ENCODE measurements around the gene CST4. TPM values are rescaled to one million over a fixed set of nuclear protein-coding genes. Genes with fewer than 3 reads are reported as not detected.
A peak's percentile ranks its signal among the peaks of the same experiment; 100 is the strongest.
"Not testable (repeated sequence)": the region's sequence is repeated elsewhere in the genome, so short reads cannot be mapped to it uniquely, and the experiment has no call there.

CST4 gene
- polyA plus RNA-seq, 4 donors, result not detected

GRCh38 chr20:23690581-23690980 is 1.7 kb upstream of the CST4 start:
- DNase-seq (ENCODE audit: low read depth in 4 of 4, low spot score in 3 of 4), result no peak

- DNase-seq (ENCODE audit: low read depth in 4 of 4, low spot score in 3 of 4), result no peak
Measured at GRCh38 chr20:23689399-23689690, 507 bp upstream of the CST4 start.

DNA sequence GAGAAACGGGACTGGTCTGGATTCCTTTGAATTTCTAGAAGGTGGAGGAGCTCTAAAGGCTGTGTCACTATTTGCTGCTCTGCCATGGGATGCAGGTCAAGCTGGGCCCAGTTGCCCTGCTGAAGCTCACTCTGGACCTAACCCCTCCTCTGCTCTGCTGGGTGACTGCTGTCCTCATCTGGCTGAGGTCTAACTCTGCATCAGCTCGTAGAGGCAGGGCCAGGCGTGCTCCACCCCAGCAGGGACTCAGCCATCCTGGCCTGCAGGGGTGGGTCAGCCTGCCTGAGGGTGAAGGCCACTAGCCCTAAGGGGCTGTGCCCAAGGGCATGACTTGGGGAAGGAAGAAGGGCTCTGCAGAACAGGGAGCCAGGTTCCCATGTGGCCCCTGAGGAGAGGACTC is 852 bp downstream of the CST4 start:
- DNase-seq (ENCODE audit: low read depth in 4 of 4, low spot score in 3 of 4), result no peak

DNA sequence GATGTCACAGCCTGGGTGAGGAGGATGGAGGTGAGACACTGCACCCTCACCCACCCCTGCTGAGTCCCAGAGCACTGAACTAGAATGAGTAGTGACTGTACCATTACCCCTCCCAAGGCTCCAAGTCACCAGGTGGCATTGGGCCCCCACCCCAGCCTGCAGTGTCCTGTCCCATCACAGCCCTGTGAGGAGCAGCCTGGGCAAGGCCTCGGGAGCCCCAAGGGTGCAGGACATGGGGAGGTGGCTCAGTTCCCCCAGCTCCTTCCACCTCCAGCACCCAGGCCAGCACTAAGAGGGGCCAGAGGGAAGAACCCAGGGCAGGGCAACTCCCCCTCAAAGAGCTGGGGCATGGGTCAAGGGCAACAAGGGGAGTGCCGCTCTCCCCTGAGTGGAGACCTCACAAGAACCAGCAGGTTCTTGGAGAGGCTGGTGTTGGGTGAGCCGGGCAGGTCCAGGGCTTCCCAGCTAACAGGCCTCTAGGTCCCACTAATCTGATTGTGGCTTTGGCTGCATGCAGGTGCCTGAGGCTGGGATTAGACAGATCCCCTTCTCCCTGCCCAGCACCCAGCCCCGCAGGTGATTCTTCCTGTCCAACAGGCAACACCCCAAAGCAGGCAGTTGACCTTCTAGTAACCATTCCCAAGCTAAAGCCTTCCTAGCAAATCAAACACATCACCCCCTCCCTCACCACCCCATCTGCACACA is 2.6 kb downstream of the CST4 start:
- DNase-seq (ENCODE audit: low read depth in 4 of 4, low spot score in 3 of 4), result no peak

DNA sequence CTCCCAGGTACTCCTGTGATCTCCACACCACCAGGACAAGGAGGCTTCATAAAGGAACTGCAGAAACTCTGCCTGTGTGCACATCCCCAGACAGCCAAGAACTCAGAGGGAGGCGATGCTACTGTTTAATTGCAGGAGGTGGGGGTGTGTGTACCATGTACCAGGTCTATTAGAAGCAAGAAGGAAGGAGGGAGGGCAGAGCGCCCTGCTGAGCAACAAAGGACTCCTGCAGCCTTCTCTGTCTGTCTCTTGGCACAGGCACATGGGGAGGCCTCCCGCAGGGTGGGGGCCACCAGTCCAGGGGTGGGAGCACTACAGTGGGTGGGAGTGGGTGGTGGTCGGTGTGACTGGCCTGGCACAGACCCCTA is 3.3 kb downstream of the CST4 start:
- not testable (repeated sequence) for DNase-seq (ENCODE audit: low read depth in 4 of 4, low spot score in 3 of 4)

DNA sequence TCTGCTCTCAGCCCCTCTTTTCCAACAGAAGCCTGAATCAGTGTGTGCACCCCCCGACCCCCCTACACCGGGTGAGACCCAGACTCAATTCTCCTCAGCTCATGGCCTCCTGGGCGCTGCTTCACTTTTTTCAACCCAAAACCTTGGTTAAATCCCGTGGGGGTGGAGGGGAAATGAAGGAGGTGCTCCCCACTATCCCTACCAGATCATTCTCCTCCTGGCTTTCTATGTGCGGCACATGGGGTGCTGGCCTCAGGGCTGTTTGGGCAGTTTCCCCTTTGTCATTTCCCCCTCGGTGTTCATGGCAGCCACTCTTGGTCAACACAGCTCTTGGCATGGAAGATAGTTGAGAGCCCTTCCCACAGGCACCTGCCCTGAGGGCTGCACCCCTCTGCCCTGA is 4.6 kb downstream of the CST4 start:
- no peak for DNase-seq (ENCODE audit: low read depth in 4 of 4, low spot score in 3 of 4)

- DNase-seq (ENCODE audit: low read depth in 4 of 4, low spot score in 3 of 4), result no peak
Measured at GRCh38 chr20:23683807-23684206, 5.0 kb downstream of the CST4 start.

- no peak for DNase-seq (ENCODE audit: low read depth in 4 of 4, low spot score in 3 of 4)
Measured at GRCh38 chr20:23683281-23683680, 5.6 kb downstream of the CST4 start.

- DNase-seq (ENCODE audit: low read depth in 4 of 4, low spot score in 3 of 4), result no peak
Measured at GRCh38 chr20:23680146-23680545, 8.7 kb downstream of the CST4 start.

DNA sequence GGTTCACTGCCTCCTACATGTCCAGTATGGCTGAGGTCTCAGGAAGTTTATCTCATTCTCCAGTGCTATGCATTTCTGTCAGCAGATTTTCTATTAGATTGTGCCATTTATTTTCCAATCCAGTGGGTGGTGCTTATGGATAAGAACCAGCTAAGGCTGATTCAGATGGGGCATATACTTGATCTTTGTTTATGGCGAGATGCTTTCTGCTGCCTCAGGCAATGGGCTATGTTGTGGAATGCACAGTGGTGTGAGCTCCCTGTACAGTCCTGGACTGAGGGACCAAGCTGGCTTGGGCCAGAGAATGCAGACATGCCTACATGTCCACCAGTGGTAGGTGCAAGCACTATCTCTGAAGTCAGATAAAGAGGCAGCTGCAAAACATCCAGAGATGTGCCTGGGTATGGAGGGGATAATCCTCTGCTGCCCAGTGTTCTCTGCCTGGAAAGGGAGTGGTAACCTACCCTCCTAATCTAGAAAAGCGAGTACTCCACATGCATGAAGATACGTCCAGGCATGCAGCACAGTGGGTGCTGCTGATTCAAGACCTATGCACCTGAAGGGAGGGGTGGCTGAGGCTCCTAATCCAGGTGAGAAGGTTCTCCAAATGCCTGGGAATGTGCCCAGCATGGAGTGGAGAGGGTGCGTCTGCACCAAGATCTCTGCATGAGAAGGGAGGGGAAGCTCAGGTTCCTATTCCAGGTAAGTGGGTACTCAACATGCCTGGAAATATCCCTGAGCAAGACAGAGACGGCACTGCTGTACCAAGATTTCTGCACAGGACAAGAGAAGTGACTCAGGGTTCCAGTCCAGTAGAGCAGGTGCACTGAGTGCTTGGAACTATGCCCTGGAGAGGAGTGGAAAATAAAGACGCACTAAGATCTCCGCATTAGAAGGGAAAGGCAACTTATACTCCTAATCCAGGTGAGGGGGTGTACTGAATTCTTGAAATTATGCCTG is 9.4 kb downstream of the CST4 start:
- no peak for DNase-seq (ENCODE audit: low read depth in 4 of 4, low spot score in 3 of 4)

GRCh38 chr20:23673209-23673608 is 15.6 kb downstream of the CST4 start:
- DNase-seq (ENCODE audit: low read depth in 4 of 4, low spot score in 3 of 4), result no peak

GRCh38 chr20:23672158-23672557 is 16.7 kb downstream of the CST4 start:
- no peak for DNase-seq (ENCODE audit: low read depth in 4 of 4, low spot score in 3 of 4)

- no peak for DNase-seq (ENCODE audit: low read depth in 4 of 4, low spot score in 3 of 4)
Measured at GRCh38 chr20:23671479-23671878, 17.4 kb downstream of the CST4 start.

- DNase-seq (ENCODE audit: low read depth in 4 of 4, low spot score in 3 of 4), result no peak
Measured at GRCh38 chr20:23670361-23670760, 18.5 kb downstream of the CST4 start.

GRCh38 chr20:23669866-23670265 is 19.0 kb downstream of the CST4 start:
- no peak for DNase-seq (ENCODE audit: low read depth in 4 of 4, low spot score in 3 of 4)

DNA sequence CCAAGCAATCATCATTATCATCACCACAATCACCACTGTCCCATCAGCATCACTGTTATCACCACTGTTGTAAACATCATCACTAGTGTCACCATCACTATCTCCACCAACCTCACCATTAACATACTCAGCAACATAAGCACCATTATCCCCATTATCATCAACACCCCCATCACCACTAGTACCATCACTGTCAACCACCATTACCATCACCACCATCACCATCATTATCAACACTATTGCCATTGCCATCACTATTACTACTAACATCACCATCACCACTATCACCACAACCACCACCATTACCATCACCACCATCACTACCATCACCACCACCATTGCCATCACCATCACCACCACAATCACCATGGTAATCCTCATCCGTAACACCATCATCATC is 19.5 kb downstream of the CST4 start:
- no peak for DNase-seq (ENCODE audit: low read depth in 4 of 4, low spot score in 3 of 4)

DNA sequence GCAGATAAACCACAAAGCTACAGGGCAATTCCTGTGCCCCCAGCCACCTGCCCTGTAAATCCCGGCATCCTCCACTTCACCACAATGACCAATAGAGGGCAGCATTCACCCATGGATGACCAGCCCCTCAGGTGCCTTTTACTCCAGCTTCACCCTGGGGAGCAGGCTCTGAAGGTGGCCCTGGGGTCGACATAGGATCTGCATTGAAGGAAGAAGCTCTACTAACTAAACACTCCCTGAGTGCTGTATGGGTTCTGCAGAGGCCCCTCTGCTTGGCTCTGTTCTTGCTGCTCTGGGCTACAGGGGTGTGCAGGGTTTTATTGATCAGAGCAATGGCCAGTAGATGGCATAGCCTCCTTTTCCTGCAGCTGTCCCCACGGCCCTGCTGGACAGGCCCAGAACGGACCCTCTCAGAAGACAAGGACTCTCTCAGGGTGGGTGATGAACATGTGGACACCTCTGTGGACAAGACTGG is 20.3 kb downstream of the CST4 start:
- DNase-seq (ENCODE audit: low read depth in 4 of 4, low spot score in 3 of 4), result peak in 3 of 4 donors; percentile 14 to 40 (median 29)

GRCh38 chr20:23667666-23668065 is 21.2 kb downstream of the CST4 start:
- no peak for DNase-seq (ENCODE audit: low read depth in 4 of 4, low spot score in 3 of 4)

GRCh38 chr20:23666698-23667097 is 22.1 kb downstream of the CST4 start:
- no peak for DNase-seq (ENCODE audit: low read depth in 4 of 4, low spot score in 3 of 4)

DNA sequence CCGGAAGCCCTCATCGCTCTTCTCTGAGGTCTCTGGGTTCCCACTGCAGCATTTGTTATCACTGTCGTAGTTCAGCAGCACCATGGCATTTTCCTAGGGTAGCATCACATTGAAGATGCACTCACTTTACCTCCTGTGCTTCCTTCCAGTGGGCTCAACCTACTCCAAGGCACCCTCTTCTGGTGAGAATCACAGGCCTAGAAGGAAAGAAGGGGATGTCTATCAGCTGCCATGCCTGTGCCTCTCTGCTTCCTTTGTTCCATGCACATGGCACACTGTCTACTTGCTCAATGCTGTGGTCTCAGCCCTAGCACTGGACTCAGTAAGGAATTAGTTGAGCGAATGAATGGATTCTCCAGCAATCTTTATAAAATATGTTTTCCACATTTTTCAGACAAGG is 22.6 kb downstream of the CST4 start:
- no peak for DNase-seq (ENCODE audit: low read depth in 4 of 4, low spot score in 3 of 4)

DNA sequence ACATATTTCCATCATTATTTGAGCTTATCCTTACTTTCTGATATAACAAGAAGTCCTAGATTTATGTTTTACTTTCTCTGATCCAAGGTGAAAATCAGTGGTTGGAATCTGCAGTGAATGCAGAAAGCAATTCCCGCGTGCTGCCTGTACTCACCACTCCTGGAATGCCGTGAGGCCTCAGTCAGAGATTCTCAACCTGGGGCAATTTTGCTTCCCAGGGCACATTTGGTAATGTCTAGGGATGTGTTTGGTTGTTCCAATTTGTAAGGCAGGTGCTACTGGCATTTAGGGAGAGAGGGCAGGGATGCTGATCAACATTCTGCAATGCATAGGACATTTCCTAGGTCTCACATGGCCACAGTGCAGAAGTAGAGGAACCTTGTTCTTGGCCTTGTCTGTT is 23.9 kb downstream of the CST4 start:
- DNase-seq (ENCODE audit: low read depth in 4 of 4, low spot score in 3 of 4), result no peak

- not testable (repeated sequence) for DNase-seq (ENCODE audit: low read depth in 4 of 4, low spot score in 3 of 4)
Measured at GRCh38 chr20:23664046-23664445, 24.8 kb downstream of the CST4 start.

Measured in left renal pelvis (tissue), 4 donors.